HPDE6-E6E7 (cell line): ENCODE data around the gene NF1.
A peak's percentile ranks its signal among the peaks of the same experiment; 100 is the strongest.
"Not testable (repeated sequence)": the region's sequence is repeated elsewhere in the genome, so short reads cannot be mapped to it uniquely, and the experiment has no call there.

Source experiments
- DNase-seq: peaks from one replicate; pipeline ENCODE4 v3.0.0; 2011; ENCODE audit warnings: missing footprints; ENCODE audit errors: extremely low spot score

The NF1 gene

DNA sequence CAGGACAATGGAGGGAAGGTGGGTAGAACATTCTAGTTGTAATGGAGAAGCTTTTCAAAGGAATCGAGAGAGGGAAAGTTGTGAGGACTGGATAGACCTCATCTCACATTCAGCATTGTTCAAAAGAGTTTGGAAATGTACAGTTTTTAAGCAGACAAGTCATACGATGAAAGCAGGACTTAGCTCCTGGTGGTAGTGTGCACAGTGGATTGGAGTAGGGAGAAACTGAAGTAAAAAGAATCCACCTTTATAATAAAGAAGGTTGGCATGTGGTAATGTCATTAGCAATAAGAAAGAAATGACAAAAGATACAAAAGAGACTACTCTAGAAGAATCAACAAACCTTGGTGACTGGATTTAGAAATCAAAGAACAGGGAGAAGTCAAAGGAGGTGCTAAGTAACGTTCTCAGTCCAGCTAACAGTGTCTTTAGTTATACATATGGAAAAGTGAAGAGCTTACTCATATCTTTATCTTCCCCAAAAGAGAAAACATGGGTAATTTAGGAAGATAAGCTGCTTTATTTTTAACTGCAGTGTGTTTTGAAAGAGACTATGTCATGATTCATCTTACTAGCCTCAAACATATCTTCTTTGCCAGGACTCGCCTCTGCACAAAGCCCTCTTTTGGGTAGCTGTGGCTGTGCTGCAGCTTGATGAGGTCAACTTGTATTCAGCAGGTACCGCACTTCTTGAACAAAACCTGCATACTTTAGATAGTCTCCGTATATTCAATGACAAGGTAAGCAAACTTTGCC is 245.3 kb downstream of the NF1 start:
- peak; percentile 20 for DNase-seq

DNA sequence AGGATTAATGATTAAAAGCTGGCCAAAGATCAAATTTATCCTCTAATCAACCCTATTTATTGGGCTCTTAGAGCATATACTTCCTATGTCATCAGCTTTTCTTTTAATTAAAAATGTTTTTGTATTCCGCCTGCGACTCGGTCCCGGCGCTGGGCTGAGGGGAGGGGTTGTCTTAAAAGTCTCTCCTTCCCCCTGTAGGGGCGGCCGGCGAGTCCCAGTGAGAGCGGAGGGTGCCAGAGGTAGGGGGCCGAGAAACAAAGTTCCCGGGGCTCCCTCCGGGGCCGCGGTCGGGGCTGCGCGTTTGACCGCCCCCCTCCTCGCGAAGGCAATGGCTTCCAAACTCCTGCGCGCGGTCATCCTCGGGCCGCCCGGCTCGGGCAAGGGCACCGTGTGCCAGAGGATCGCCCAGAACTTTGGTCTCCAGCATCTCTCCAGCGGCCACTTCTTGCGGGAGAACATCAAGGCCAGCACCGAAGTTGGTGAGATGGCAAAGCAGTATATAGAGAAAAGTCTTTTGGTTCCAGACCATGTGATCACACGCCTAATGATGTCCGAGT is 250.5 kb downstream of the NF1 start:
- not testable (repeated sequence) for DNase-seq

DNA sequence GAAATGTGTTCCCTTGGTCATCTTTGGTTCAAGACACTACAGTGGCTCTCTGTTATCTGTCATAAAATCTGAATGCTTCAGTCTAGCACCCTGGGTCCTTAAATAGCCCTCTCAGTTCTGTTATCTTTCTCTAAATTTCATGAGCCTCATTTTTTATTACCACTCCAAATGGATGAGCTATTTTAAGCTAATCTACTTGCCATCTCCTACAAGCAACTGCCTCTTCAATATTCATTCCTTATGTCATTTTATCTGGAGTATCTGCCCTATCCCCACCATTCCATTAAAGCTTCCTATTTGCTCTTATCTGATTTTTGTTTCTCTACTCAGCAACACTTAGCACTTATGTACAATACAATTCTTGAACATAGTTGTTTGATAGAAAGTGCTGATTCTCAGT is 254.7 kb downstream of the NF1 start:
- no peak for DNase-seq

DNA sequence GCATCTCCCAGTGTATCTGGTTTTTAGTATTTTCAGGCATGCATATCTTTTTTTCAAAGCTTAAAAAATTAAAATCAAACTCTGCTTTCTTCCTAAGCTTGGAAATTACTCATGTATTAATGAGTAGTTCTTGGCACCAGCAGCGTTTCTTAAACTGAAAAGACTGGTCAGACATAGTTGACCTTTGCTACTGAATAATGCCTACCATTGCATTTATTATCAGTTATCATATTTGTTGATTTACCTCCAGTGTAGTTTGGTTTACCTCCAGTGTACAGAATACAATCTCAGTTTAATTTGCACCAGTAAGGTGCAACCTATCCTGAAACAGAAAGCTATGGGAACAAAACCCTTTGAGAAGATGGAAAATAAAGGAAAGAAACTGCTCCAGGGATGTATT is 261.2 kb downstream of the NF1 start:
- DNase-seq = no peak

DNA sequence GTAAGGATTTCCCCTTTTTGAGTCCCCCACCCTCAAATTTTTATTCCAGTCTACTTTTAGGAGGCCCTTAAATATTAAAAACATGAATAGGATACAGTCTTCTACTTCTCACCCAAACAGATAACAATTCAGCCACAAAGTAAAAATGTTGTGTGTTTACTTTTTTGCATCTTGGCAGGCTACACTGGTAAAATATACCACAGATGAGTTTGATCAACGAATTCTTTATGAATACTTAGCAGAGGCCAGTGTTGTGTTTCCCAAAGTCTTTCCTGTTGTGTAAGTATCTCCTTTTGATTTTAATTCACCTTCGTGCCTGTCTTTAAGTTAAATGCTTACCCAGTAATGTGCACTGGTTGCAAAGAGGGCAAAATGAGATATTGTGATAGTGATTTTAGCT is 262.3 kb downstream of the NF1 start:
- DNase-seq = no peak

DNA sequence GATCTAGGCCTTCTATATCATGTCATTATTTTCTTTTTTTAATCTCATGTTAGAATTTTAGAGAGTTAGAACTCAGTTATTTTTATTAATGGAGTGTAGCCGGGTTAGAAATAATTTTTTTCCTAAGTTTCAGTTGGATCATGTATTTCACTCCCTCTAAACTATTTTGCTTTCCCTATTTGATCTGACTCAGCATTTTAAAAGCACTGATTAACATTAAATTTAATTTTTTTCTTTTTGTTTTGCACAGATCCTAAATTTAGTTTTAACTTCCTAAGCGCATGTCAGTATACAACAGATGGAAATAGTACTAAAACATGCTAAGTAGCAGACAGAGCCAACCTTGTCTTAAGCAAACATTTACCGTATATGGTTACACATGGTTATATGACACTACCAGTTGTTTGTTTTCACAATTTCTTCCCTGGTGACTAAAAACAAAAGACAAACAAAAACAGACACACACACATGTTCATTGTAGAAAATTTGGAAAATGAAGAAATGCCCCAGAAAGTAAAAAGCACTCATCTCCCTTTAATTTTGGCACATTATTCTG is 263.1 kb downstream of the NF1 start:
- no peak for DNase-seq

DNA sequence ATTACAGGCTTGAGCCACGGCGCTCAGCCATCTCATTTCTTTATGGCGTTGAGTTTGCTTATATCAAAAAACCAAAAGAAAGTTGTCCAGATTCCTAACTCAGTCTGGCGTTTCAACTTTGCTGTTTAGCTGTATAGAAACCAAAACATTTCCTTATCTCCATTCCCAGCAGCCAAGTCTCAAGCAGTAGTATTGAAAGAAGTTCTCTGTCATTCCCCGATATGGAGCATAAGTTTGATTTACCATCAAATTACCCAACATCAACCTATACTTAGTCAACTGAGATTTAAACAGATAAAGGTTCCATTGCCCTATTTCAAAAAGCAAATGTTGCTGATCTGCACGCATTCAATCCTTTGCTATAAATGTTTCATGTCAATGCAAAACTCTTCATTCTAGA is 269.2 kb downstream of the NF1 start:
- DNase-seq = no peak

DNA sequence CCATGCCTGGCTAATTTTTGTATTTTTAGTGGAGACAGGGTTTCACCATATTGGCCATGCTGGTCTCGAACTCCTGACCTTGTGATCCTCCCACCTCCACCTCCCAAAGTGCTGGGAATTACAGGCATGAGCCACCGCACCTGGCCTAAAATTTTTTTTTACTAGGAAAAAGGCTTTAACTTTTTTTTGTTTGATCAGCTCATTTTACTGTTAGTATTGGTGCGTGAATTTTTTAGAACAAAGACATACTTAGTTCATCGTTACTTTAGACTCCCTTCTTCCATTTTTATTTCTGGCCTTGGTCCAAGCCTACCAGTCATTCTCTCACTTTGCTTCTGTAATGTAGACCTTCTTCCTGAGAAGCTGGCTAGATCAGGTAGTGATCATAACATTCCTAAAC is 271.3 kb downstream of the NF1 start:
- no peak for DNase-seq

DNA sequence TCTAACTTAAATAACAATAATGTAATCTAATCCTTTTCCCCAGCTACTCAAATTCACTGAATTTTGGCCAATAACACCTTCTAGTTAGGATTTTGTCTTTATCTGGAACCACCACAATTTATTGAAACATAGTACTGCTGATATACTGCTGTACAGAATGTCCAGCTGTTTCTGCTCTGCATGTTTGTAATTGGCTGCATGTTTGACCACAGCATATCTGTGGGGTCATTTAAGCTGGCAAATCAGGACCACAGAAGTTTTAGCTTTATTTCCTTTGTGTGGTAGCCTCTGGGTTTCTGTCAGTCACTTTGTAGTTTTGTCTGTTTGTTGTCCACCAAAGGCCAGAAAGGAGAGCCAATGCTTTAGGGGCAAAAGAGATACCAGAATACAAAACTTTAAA is 274.5 kb downstream of the NF1 start:
- DNase-seq = no peak

DNA sequence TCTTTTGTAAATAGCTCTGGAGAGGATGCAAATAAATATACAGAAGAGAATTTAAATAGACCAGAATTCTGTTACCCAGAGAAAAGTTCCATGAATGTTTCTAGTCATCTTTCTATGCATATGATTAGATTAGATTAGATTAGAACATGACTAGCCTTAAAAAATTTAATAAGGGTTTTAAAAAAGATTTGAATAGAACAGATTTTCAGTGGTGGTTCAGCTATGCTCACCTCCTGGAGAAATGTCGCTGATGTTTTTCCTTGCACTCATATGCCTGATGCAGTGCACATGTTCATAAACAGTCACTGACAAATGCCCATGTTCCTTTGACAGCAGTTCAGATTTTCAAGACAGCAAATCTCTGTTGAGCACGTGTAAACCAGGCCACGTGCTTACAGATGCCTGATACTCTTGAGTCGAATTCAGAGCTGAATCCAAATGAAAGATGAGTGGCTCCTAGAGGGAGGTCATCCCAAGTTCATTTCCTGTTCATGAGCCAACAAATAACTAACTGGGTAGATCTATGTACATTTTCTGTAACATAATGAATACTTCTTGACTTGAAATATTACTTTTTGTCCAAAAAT is 276.8 kb downstream of the NF1 start:
- DNase-seq = no peak

DNA sequence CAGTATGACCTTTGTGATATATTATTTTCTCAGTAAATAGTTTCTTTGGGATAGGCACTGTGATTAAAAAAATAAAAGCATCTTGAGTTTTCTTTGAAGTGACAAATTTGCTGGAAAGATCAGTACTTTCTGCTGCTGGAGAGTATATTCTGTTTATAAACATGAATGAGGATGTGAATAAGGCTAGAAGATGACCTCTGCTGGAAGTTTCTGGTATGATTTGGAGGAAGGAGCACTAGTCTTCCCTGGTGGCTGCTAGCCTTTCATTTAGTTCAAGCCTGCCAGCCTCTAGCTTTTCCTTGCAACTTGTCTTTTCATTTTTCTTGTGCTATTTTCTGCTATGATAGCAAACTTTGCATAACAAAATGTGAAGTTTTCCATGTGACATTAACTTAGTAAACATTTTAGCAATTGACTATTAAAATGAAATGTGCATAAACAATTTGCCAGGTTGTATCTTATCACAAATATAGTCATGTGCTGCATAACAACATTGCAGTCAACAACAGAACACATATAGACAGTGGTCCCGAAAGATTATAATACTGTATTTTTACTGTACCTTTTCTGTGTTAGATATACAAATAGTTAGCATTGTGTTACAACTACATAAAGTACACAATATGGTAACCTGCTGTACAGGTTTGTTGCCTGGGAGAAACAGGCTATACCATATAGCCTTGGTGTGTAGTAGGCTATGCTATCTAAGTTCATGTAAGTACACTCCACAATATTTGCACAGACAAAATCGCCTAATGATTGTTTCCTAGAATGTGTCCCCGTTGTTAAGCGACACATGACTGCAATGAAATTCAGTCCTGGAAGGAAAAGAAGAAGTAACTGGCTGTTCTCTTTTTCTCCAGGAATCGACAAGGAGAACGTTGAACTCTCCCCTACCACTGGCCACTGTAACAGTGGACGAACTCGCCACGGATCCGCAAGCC is 278.6 kb downstream of the NF1 start:
- DNase-seq = no peak

DNA sequence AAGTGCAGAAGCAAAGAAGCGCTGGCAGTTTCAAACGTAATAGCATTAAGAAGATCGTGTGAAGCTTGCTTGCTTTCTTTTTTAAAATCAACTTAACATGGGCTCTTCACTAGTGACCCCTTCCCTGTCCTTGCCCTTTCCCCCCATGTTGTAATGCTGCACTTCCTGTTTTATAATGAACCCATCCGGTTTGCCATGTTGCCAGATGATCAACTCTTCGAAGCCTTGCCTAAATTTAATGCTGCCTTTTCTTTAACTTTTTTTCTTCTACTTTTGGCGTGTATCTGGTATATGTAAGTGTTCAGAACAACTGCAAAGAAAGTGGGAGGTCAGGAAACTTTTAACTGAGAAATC is 279.3 kb downstream of the NF1 start:
- no peak for DNase-seq

DNA sequence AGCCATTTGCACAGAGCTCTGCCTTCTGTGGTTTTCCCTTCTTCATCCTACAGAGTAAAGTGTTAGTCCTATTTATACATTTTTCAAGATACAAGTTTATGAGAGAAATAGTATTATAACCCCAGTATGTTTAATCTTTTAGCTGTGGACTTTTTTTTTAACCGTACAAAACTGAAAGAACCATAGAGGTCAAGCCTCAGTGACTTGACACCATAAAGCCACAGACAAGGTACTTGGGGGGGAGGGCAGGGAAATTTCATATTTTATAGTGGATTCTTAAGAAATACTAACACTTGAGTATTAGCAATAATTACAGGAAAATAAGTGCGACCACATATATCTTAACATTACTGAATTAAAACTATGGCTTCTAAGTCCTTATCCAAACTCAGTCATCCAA is 279.7 kb downstream of the NF1 start:
- DNase-seq = no peak

DNA sequence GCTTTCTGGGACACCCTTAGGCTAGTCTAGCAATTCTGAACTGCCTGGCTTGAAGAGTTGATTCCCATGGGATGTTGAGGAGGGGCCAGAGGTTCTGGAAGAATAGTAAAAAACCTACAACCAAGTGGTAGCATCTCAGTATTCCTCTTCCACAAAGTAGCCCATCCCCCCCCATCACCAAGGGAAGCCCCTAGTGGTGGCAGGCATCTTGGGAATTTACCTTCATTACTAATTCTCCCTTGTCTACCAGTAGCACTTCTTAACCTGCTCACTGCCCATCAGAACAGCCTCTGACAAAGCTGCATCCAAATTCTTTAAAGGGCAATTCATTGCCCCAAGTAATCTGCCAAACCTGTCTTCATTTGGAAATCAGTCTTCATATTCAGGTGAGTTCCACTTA is 283.9 kb downstream of the NF1 start:
- no peak for DNase-seq

DNA sequence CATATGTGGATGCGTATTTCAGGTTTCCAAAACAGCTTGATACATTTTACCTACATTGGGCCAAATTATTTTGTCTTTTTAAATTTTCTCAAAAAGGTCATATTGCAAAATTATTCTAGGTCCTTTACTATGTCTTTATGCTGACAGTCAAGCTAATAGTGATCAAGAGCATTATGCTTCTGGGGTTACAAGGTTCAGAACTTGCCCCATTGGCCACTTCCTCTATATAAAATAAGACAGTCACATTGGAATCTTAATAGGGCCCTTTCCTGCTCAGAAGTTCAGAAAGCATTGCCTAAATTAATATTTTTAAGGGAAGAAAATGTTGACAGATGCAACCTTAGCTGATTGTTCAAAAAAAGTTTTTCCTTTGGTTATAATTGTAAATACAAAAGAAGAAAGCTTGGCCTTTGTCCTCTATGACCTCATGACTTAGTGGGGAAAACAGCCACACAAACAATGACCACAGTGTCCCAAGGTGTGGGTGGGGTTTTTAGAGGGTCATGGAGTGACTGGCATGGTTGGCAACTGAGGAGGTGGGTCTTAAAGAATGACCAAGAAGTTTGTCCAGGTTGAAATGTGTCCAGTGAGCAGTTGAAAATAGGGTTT is 284.9 kb downstream of the NF1 start:
- no peak for DNase-seq

DNA sequence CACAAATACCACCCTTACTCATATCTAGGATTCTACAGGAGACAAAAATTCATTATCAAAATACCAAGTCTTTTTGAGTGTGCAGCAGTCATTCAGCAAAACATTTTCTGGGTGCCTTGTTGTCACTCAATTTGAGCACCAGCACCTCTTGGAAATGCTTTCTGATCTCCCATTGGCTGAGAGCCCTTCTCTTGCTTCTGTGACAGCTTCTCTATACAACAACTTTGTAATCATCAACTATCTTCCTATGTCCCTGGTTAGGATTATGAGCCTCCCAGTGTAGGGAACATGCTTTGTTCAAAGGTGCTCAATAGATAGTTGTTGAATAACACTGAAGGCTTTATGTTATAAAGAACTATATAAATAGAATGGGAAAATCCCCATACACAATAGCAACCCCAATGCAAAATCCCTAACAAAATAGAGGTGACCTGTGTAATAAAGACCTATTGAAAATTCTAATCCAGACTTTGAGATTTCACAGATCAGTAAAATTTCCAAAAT is 286.4 kb downstream of the NF1 start:
- no peak for DNase-seq

DNA sequence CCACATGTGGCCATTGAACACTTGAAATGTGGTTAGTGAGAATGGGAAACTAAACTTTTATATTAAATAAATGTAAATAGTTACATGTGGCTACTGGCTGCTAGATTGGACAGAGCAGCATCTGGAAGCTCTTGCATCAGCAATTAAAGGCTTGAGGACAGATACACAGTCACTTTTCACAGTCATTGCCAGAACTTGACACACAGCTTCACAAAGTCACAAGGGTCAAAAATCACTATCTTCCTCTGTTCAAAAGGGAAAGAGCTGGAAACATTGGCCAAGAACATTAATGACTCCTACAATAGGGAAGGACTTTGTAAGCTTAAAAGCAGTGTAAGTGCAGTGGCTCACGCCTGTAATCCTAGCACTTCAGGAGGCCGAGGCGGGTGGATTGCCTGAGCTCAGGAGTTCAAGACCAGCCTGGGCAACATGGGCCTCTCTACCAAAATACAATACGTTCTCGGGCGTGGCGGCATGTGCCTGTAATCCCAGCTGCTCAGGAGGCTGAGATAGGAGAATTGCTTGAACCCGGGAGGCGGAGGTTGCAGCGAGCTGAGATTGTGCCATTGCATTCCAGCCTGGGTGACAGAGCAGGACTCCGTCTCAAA is 288.0 kb downstream of the NF1 start:
- DNase-seq = not testable (repeated sequence)

DNA sequence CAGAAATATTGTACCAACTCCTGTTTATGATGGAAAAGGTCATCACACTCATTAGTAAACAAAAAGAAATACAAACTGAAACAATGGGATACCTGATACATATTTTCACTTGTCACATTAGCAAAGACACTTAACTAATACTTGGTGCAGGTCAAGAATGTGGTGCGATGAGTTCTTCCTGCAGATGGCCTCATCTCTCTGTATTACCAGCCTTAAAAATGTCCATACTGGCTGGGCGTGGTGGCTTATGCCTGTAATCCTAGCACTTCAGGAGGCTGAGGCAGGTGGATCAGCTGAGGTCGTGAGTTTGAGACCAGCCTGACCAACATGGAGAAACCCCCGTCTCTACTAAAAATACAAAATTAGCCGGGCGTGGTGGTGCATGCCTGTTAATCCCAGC is 288.7 kb downstream of the NF1 start:
- not testable (repeated sequence) for DNase-seq

DNA sequence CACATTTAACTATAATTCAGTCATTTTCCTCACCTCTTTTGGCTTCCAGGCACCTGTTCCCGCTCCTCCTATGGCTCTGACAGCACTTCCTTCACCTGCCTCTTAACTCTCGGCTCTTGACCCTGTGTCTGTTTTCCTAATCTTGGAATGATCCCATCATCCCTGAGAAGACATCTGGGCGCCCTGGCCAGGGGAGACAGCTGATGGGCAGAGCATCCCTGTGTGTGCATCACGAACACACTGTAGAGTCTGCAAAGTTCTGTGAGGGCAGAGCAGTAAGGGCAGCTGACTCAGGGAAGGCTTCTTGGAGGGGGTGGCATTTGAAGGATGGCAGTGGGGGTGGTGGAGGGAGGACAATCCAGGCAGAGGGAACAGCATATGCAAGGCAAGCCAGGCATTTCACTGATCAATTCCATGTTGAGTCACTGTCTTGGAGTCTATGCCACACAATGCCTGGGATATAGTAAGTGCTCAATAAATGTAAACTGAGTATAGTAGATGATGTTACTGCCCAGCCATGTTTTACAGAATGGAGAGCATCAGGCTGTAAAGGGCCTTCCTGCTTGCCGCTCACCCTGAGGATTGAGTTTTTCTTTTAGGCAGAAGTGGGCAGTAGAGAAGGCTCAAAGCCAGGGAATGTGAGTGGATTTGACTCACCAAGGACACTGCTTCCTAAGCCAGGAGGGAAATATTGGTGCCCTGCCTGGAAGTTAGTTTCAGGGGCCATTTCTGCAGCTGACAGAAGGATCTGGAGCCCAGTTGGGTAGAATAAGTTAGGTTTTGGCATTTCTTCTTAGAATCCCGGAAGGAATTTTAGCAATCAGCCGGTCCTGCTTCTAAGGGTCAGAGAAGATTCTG is 290.9 kb downstream of the NF1 start:
- DNase-seq = no peak

DNA sequence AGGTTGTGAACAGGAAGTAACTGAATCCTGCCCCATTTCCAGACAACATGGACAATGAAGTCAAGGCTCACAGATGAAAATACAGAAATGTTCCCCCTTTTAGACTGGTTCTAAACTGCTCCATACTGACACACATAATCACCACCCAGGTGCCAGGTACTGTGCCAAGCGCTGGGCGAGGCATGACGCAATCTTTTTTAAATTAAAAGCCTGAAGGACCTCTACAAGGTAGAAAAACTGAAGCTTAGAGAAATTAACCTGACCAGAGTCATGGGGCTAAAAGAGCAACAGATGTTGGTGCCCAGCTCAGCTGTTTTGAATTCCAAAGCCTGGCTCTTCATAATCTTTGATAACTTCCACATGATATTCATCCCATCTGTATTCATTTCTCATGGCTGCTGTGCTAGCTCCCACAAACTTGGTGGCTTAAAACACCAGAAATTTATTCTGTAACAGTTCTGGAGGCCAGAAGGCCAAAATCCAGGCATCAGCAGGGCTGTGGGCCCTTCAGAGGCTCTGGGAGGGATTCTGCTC is 291.8 kb downstream of the NF1 start:
- DNase-seq = no peak
